Muscle of leg (tissue), 11 donors: Measurements from ENCODE around the gene CCDC85C. TPM values are rescaled to one million over a fixed set of nuclear protein-coding genes. Genes with fewer than 3 reads are reported as not detected.
A peak's percentile ranks its signal among the peaks of the same experiment; 100 is the strongest.

Experiments
- DNase-seq: peaks from one replicate; pipeline ENCODE4 v3.0.0; 2013
- H3K27ac ChIP-seq: one replicate; pipeline ENCODE4 v1.5.1; 2013; ENCODE audit warnings: mild to moderate bottlenecking, low read length, control low read depth
- H3K27me3 ChIP-seq: one replicate; pipeline ENCODE4 v1.6.1; 2013; ENCODE audit warnings: low read length; ENCODE audit not compliant: control insufficient read depth, insufficient read depth
- H3K36me3 ChIP-seq: one replicate; pipeline ENCODE4 v1.6.1; 2013; ENCODE audit warnings: low read length; ENCODE audit not compliant: control insufficient read depth, insufficient read depth
- H3K4me1 ChIP-seq: one replicate; pipeline ENCODE4 v1.6.1; 2013; ENCODE audit warnings: low read length; ENCODE audit not compliant: control insufficient read depth, insufficient read depth
- H3K4me3 ChIP-seq: one replicate; pipeline ENCODE4 v1.5.1; 2013; ENCODE audit warnings: low read length, control low read depth
- H3K9me3 ChIP-seq: replicated peaks from 2 replicates; pipeline ENCODE4 v1.6.1; 2013; ENCODE audit warnings: low read depth, low read length; ENCODE audit not compliant: control insufficient read depth
- WGBS: methylation state at CpG from one replicate; pipeline ENCODE4 v1.1.5; 2013; ENCODE audit warnings: missing lambda C conversion rate; ENCODE audit not compliant: insufficient coverage; 5-methylcytosine and 5-hydroxymethylcytosine counted together
- polyA plus RNA-seq, 8 donors: library from polyadenylated mRNA; unstranded; fragments of 120-200 nt; gene quantifications; one replicate each; pipeline versions ENCODE4 v1.2.1 to v1.2.3, GENCODE V29; 2013; ENCODE audit warnings: inconsistent platforms in 1 of 8, low replicate concordance in 1 of 8; ENCODE audit not compliant: insufficient read length in 8 of 8, insufficient read depth in 1 of 8
- total RNA-seq: library from RNA; stranded (reverse); fragments of 120-200 nt; gene quantifications from one replicate; pipeline ENCODE4 v1.2.4, GENCODE V29; 2013

The CCDC85C gene
- total and polyA plus RNA-seq, 9 donors = 3.2 to 6.5 (median 4.1) TPM

DNA sequence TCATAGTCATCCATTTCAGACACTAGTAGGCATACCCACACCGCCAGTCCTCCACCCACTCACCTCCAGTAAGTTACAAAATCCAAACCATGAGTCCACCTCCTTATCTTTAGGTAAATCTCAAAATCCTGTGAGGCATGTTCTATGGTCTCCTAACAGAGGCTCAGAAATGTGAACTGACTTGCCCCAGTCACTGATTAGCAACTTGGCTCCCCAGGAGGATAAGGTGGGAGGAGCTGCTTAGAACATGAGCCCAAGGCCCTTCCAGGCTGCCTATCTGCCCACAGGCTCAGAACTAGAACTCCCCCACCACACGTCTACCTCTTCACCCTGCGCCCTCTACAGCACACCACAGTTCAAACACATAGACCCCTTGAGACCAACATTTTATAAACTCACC, 143.2 kb downstream of the CCDC85C start:
- no peak overlapping the region for H3K4me3 ChIP-seq
- no peak for DNase-seq
- H3K27me3 ChIP-seq = no peaks in the 10 kb centered on the region
- no peak overlapping the region for H3K27ac ChIP-seq
- H3K36me3 ChIP-seq = peaks cover 56% of the 10 kb centered on the region
- no peaks in the 10 kb centered on the region for H3K4me1 ChIP-seq
- 84% methylated on average over 2 of the region's 3 CpGs for WGBS
- no peaks in the 10 kb centered on the region for H3K9me3 ChIP-seq

- no peak for DNase-seq
- Histone ChIP-seq H3K9me3 (no peaks in the 10 kb centered on the region), H3K27ac (no peak overlapping the region), H3K36me3 (peaks cover 55% of the 10 kb centered on the region), H3K4me1 (no peaks in the 10 kb centered on the region), H3K4me3 (no peak overlapping the region), H3K27me3 (no peaks in the 10 kb centered on the region)
- WGBS = 100% methylated on average over 1 of the region's 5 CpGs
Observed at GRCh38 chr14:99459481-99460100, 144.4 kb downstream of the CCDC85C start.

DNA sequence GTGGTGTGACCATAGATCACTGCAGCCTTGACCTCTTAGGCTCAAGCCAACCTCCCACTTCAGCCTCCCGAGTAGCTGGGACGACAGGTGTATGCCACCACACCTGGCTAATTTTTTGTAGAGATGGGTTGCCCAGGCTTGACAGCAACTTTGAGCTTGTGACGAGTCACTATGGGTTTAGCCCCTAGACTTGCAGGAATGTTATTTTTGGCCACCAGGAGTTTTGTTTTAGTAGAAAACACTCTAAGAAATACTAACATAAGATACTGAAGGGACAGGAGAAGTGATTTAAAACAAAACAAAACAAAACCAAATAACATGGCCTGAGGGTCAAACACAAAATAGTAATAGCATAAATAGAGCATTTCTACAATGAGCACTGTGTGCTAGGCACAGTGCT, 149.8 kb downstream of the CCDC85C start:
- H3K4me1 ChIP-seq = no peaks in the 10 kb centered on the region
- no CpG with 5 or more reads among the region's 3 CpGs for WGBS
- H3K27me3 ChIP-seq = no peaks in the 10 kb centered on the region
- DNase-seq = no peak
- H3K9me3 ChIP-seq = no peaks in the 10 kb centered on the region
- peaks cover 36% of the 10 kb centered on the region for H3K36me3 ChIP-seq
- no peak overlapping the region for H3K27ac ChIP-seq
- H3K4me3 ChIP-seq = no peak overlapping the region

GRCh38 chr14:99452968-99453367, 151.0 kb downstream of the CCDC85C start:
- no peak for DNase-seq
- no peaks in the 10 kb centered on the region for H3K9me3 ChIP-seq
- H3K4me3 ChIP-seq = no peak overlapping the region
- no peaks in the 10 kb centered on the region for H3K4me1 ChIP-seq
- no peak overlapping the region for H3K27ac ChIP-seq
- peaks cover 37% of the 10 kb centered on the region for H3K36me3 ChIP-seq
- WGBS = no CpG with 5 or more reads among the region's 4 CpGs
- no peaks in the 10 kb centered on the region for H3K27me3 ChIP-seq

DNA sequence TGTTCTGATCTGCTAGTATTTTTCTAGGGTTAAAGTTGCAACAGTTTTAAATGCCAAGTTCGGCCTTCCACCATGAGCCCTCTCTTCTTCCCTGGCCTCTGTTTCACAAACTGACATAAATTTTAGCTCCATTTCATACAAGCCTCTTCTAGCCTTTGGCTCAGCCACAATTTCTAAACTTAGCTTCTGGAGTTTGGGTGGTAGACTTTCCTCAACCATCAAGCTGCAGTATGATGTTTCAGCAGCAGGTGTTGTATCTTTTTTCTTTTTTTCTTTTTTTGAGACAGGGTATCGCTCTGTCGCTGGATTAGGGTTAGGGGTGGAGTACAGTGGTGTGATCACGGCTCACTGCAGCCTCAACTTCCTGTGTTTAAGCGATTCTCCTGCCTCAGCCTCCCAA, 152.8 kb downstream of the CCDC85C start:
- Histone ChIP-seq H3K4me3 (no peak overlapping the region), H3K9me3 (no peaks in the 10 kb centered on the region), H3K27ac (no peak overlapping the region), H3K36me3 (peaks cover 38% of the 10 kb centered on the region), H3K27me3 (no peaks in the 10 kb centered on the region), H3K4me1 (no peaks in the 10 kb centered on the region)
- WGBS = 100% methylated on average over 1 of the region's 5 CpGs
- DNase-seq = peak; percentile 25

GRCh38 chr14:99450266-99450665, 153.7 kb downstream of the CCDC85C start:
- Histone ChIP-seq H3K27ac (no peak overlapping the region), H3K4me1 (no peaks in the 10 kb centered on the region), H3K4me3 (no peak overlapping the region), H3K9me3 (no peaks in the 10 kb centered on the region), H3K36me3 (peaks cover 34% of the 10 kb centered on the region), H3K27me3 (no peaks in the 10 kb centered on the region)
- DNase-seq = no peak
- 88% methylated on average over 2 of the region's 3 CpGs for WGBS

Other genes with a start within 250 kb of the CCDC85C start
- gene SETD3, start 123.3 kb downstream of the CCDC85C start, total RNA-seq = 99.2 TPM
- 10 to 100 TPM; 53.3 to 69.6 (median 61.0) TPM for gene SETD3, start 123.3 kb downstream of the CCDC85C start, polyA plus RNA-seq
- gene CCNK, start 122.8 kb downstream of the CCDC85C start, total RNA-seq = 18.0 TPM
- gene CCNK, start 122.8 kb downstream of the CCDC85C start, polyA plus RNA-seq = 10 to 100 TPM; 27.7 to 41.9 (median 35.5) TPM
- 2.3 TPM for gene HHIPL1, start 40.9 kb upstream of the CCDC85C start, total RNA-seq
- gene HHIPL1, start 40.9 kb upstream of the CCDC85C start, polyA plus RNA-seq = 1 to 10 TPM; 1.4 to 2.8 (median 2.2) TPM
- 2.3 TPM for gene CYP46A1, start 80.1 kb upstream of the CCDC85C start, total RNA-seq
- gene CYP46A1, start 80.1 kb upstream of the CCDC85C start, polyA plus RNA-seq = 1 to 10 TPM; 2.4 to 6.3 (median 3.7) TPM
- 39.6 TPM for gene EML1, start 189.2 kb upstream of the CCDC85C start, total RNA-seq
- 10 to 100 TPM; 24.3 to 51.2 (median 42.8) TPM for gene EML1, start 189.2 kb upstream of the CCDC85C start, polyA plus RNA-seq